Prostate gland (tissue), 2 donors: ENCODE measurements around the gene SIRT5.

Experiments
- POLR2A ChIP-seq: fragments of 450-650 bp; IDR thresholded peaks from one replicate; pipeline ENCODE4 v1.6.1; 2016; ENCODE audit warnings: antibody characterized with exemption, mild to moderate bottlenecking
- POLR2AphosphoS5 ChIP-seq: sonication (generic); formaldehyde crosslinking; IDR thresholded peaks from one replicate; pipeline ENCODE4 v1.6.1; 2017; ENCODE audit warnings: antibody characterized with exemption
- TF ChIP-seq, protein P1 (sequence below), 4 experiments: fragments of 200-600 bp in 2 of 4; fragments of 450-650 bp in 2 of 4; sonication (generic) in 2 of 4; IDR thresholded peaks; 1 replicate in 3 of 4; 2 replicates in 1 of 4; pipeline ENCODE4 v1.5.1; 2016 to 2019; ENCODE audit warnings: antibody characterized with exemption in 4 of 4, mild to moderate bottlenecking in 2 of 4, moderate library complexity in 2 of 4

DNA sequence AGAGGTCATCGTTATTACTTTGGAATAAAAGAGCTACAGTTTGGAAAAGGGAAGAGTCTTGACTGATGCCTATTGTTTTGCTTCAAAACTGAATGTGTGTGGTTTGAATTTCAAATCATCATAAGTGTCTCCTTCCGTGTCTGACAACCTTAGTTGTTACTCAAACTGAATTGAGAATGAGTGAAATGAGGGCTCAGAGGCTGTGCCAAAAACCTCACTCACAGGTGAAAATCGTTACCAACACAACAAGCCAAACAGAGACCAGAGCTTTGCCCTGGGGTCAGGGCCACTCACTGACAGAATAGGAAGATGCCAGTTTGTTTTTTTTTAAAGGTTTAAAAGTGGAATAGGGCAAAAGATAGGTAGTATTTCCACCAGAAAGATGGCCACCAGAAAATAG is 15.2 kb upstream of the SIRT5 start:
- TF ChIP-seq, protein P1, sequence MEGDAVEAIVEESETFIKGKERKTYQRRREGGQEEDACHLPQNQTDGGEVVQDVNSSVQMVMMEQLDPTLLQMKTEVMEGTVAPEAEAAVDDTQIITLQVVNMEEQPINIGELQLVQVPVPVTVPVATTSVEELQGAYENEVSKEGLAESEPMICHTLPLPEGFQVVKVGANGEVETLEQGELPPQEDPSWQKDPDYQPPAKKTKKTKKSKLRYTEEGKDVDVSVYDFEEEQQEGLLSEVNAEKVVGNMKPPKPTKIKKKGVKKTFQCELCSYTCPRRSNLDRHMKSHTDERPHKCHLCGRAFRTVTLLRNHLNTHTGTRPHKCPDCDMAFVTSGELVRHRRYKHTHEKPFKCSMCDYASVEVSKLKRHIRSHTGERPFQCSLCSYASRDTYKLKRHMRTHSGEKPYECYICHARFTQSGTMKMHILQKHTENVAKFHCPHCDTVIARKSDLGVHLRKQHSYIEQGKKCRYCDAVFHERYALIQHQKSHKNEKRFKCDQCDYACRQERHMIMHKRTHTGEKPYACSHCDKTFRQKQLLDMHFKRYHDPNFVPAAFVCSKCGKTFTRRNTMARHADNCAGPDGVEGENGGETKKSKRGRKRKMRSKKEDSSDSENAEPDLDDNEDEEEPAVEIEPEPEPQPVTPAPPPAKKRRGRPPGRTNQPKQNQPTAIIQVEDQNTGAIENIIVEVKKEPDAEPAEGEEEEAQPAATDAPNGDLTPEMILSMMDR (IDR thresholded peaks at IDR 0.05): no peak
- TF ChIP-seq POLR2A (no peak), POLR2AphosphoS5 (no peak)
